Hematopoietic multipotent progenitor cell treated with erythropoietin and hydrocortisone succinate and interleukin-3 and kit ligand, for 15 days (in vitro differentiated cells): ENCODE data around the gene FOXL3.
"Not testable (repeated sequence)": the region's sequence is repeated elsewhere in the genome, so short reads cannot be mapped to it uniquely, and the experiment has no call there.

Source experiments
- DNase-seq: peaks from one replicate; pipeline ENCODE4 v3.0.0-alpha.2; 2015; ENCODE audit warnings: low spot score

The FOXL3 gene

GRCh38 chr7:290554-291372 lies 793 bp downstream of the FOXL3 start:
- DNase-seq = no peak

- DNase-seq = no peak
These were observed 1.6 kb downstream of the FOXL3 start for GRCh38 chr7:291373-292092.

- no peak for DNase-seq
These were observed 2.3 kb downstream of the FOXL3 start for GRCh38 chr7:292226-292625.

- DNase-seq = no peak
These were observed 2.9 kb downstream of the FOXL3 start for GRCh38 chr7:292826-293225.

- no peak for DNase-seq
These were observed 3.9 kb downstream of the FOXL3 start for GRCh38 chr7:293681-294439.

- DNase-seq = no peak
These were observed 4.6 kb downstream of the FOXL3 start for GRCh38 chr7:294440-295154.

GRCh38 chr7:295155-296154 lies 5.5 kb downstream of the FOXL3 start:
- no peak for DNase-seq

GRCh38 chr7:296373-296945 lies 6.5 kb downstream of the FOXL3 start:
- no peak for DNase-seq

GRCh38 chr7:297141-297540 lies 7.2 kb downstream of the FOXL3 start:
- DNase-seq = not testable (repeated sequence)

- DNase-seq = no peak
These were observed 7.8 kb downstream of the FOXL3 start for GRCh38 chr7:297611-298374.

GRCh38 chr7:298375-298702 lies 8.4 kb downstream of the FOXL3 start:
- no peak for DNase-seq

GRCh38 chr7:298743-299142 lies 8.8 kb downstream of the FOXL3 start:
- DNase-seq = no peak

GRCh38 chr7:299169-299568 lies 9.2 kb downstream of the FOXL3 start:
- no peak for DNase-seq

GRCh38 chr7:299628-300027 lies 9.7 kb downstream of the FOXL3 start:
- DNase-seq = no peak

- DNase-seq = no peak
These were observed 10.1 kb downstream of the FOXL3 start for GRCh38 chr7:300048-300447.

- DNase-seq = no peak
These were observed 10.7 kb downstream of the FOXL3 start for GRCh38 chr7:300546-301290.

- DNase-seq = no peak
These were observed 11.5 kb downstream of the FOXL3 start for GRCh38 chr7:301291-302053.
